NCI-H774 (cell line): ENCODE measurements around the gene TMSB4X.
A peak's percentile ranks its signal among the peaks of the same experiment; 100 is the strongest.
"Not testable (repeated sequence)": the region's sequence is repeated elsewhere in the genome, so short reads cannot be mapped to it uniquely, and the experiment has no call there.

ENCODE experiments used
- DNase-seq: peaks from one replicate; lab custom pipeline; 2025; lab: John Stamatoyannopoulos, UW

TMSB4X gene

DNA sequence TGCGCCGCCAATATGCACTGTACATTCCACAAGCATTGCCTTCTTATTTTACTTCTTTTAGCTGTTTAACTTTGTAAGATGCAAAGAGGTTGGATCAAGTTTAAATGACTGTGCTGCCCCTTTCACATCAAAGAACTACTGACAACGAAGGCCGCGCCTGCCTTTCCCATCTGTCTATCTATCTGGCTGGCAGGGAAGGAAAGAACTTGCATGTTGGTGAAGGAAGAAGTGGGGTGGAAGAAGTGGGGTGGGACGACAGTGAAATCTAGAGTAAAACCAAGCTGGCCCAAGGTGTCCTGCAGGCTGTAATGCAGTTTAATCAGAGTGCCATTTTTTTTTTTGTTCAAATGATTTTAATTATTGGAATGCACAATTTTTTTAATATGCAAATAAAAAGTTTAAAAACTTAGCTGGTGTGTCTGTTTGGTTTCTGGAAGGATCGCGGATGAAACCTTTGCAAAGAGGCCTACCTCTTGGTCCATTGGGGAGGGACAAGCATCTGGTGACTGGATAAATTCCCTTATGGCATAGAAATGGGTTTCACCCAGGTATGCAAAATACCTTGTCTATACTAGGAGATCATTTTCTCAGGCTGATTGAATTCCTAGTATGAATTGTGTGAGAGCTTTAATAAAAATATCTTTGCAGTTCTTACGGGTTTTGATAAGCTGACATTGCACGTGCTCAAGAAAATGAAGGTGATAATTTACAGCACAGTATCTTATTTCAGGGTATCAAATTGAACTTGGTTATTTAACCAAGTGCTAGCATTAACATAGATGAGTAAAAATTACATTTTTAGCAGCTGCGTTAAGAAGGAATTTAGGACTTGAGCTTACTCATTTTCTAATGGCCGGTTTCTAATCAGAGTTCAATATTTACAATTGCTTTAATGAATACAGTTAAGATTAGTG is 2.2 kb downstream of the TMSB4X start:
- DNase-seq = not testable (repeated sequence)

DNA sequence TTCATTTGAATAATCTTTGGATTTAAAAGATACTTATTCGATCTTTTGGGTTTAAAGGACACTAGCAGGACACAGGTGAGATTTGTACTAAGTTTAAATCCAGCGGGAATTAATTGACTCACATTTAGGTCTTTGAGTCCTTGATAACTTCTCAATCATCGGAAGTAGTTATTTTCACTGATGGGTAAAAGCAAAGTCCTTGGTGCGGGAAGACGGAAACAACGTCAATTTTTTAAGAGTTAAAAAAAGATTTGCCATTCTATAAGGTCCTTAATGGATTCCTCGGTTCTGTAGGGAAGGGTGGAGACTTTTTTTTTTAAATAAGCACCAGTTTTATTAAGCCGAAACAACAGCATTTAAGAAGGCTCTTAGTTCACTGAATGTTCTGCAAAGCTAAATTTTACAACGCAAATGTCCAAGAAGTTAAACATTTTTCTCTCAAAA is 2.9 kb downstream of the TMSB4X start:
- no peak for DNase-seq

- DNase-seq = no peak
These were observed 3.5 kb downstream of the TMSB4X start for GRCh38 chrX:12978205-12979025.

DNA sequence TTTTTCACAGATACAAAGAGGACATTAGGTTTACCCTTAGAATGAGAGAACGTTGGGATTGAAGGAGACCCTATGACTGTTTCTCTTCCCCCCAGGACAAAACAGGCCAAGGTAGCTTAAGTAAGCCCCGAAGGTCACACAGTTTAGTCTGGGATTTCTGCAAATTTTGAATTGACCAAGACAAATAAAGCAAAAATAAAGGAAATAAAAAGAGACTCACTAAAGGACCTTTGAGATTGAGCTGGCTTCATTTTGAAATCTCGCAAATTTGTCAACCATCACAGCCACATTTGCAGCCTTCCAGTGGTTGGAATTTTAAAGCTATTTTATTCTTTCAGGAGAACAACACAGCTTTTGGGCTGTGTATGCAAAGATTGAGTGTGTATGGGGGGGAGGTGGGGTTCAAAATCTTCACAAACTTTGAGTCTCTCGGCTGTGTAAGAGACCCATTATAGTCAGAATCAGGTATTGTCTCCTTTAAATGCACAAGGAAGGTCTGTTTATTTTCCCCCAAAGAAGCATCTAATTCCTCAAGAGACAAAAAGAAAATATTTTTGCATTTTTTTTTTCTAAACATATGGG is 4.2 kb downstream of the TMSB4X start:
- no peak for DNase-seq

- no peak for DNase-seq
These were observed 4.7 kb downstream of the TMSB4X start for GRCh38 chrX:12979616-12980015.

- not testable (repeated sequence) for DNase-seq
These were observed 5.1 kb downstream of the TMSB4X start for GRCh38 chrX:12980039-12980438.

- no peak for DNase-seq
These were observed 7.0 kb downstream of the TMSB4X start for GRCh38 chrX:12981880-12982279.

DNA sequence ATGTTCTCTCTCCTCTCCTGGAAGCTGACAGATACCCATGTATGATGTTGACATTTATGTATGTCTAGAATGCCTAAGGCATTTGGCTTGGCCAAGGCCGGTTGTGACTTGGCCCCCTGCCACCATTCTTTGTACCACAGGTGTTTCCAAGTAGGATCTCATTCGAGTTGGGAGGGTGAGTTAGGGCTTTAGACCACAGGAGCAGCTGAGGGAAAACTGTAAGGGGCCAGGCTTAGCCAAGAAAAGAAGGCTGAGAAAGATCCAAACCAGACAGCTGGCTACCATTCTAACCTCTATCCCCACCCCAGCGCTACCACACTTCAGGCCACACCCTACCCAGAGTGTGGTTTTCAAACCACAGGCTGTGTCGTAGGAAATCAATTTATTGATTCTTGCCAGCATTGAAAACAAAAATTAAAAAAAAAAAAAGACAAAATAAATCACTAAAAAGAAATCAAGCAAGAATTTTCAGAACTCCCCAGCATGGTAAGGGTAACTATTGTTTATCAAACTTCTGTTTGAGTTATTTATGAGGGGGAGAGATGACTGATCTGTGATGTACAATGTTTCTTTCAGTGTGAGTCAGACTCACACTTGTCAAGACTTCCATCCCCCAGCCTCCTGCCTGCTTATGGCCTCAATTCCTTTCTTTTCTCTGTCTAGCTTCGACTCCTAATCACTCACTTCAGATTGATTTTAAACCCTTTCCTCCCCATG is 9.9 kb downstream of the TMSB4X start:
- DNase-seq = no peak

DNA sequence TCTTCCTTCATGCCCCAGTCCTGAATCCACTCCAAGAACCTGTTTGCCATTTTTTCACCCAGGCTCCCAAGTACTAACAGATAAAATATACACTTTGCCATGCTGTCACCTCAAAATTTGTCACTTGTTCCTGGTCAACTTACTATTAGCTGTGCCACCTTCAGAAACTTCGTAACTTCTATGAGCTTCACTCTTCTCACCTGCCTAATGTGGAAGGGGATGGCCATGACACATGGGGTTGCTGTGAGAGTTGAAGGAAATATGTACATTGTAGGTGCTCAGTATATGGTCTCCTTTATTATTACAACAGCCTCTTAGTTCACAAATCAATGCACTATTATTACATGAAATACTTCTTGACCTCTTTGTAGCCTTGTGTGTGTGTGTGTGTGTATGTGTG is 10.4 kb downstream of the TMSB4X start:
- no peak for DNase-seq

DNA sequence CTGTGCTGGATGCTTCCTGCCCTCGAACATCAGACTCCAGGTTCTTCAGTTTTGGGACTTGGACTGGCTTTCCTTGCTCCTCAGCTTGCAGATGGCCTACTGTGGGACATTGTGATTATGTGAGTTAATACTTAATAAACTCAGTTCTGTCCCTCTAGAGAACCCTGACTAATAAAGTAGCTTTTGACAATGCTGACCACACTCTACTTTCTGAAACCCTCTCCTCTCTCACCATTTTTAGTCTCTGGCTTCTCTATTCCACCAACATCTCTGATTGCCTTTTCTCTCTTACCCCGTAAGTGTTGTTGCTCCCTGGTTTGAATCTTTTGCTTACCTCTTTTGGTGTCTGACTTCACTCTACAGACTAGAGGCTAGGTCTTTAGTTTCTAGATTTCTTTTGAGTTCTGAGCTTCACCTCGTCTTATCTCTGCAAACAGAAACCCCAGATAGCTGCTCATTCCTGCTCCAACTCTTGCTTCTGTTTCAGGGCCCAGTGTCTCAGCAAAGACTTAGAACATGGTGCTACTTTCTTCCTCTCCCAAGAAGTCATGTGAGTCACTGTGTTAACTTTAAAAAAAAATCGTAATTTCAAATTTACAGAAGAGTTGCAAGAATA is 11.4 kb downstream of the TMSB4X start:
- DNase-seq = no peak

DNA sequence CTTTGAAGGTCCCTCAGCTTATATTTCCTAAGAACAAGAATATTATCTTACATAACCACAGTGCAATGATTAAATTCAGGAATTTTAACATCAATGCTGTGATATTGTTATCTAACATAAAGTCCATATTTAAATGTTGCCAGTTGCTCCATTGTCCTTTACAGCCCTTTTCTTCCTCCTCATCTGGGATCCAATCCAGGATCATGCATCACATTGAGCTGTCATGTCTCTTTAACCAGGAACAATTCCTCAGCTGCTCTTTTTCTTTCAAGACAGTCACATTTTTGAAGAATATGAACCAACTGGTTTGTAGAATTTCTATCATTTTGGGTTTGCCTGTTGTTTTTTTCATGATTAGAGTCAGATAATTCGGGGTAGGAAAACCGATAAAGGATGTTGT is 12.0 kb downstream of the TMSB4X start:
- DNase-seq = no peak

DNA sequence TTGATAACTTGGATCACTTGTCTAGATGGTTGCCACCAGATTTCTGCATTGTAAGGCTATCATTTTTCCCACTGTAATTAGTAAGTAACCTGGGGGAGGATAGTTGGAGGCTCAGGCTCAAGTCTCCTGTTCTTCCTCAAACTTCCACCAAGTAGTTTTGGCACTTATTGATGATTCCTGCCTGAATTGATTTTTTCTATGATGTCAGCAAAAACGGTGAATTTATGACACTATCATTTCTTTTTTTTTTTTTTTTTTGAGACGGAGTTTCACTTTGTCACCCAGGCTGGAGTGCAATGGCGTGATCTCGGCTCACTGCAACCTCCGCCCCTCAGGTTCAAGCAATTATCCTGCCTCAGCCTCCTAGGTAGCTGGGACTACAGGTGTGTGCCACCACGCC is 12.4 kb downstream of the TMSB4X start:
- no peak for DNase-seq

- DNase-seq = no peak
These were observed 13.1 kb downstream of the TMSB4X start for GRCh38 chrX:12987900-12988594.

GRCh38 chrX:12988797-12989196 is 13.9 kb downstream of the TMSB4X start:
- DNase-seq = peak; percentile 76

GRCh38 chrX:12989461-12989860 is 14.6 kb downstream of the TMSB4X start:
- no peak for DNase-seq

DNA sequence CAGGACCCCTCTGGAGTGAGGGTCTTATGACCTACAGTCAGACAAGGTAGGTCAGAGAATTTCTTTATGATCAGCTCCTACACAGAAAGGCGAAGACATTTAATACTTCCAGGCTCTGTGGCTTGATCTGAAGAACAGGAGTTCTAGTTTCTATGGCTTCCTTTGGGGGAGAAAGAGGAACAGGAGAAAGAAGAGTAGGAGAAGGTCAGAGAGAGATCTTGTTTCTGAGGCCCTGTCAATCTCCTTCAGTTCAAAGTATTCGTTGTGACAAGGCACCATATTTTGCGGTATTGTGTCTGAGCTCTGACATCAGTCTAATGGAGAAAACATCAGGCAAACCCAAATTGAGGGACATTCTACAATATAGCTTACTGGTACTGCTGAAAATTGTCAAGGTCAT is 16.7 kb downstream of the TMSB4X start:
- no peak for DNase-seq

DNA sequence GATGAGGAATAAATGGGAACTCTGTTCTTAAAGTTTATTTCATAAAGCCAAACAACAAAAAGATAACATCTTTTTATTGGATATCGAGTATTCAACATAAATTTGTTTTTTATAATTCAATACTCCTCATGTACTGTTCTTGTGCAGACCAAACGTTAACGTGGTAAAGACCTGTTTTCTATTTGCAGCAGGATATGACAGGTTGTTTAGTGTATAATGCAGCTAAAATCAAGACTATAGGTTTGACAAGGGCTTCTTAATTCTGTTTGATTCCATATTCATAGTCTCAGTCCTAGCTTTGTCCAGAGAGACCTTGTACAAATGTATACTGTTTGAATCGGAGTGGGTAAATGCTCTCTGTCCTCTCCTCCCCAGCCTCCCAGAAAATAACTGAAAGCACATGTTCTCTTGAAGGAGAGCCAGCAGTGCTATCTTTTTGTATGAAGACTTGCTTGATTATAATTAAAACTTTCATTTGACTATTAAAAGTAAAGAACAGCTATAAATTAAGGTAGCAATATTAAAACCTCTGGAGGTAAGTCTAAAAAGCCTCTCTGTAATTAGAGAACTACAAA is 17.7 kb downstream of the TMSB4X start:
- no peak for DNase-seq

- DNase-seq = no peak
These were observed 18.9 kb downstream of the TMSB4X start for GRCh38 chrX:12993826-12994225.

DNA sequence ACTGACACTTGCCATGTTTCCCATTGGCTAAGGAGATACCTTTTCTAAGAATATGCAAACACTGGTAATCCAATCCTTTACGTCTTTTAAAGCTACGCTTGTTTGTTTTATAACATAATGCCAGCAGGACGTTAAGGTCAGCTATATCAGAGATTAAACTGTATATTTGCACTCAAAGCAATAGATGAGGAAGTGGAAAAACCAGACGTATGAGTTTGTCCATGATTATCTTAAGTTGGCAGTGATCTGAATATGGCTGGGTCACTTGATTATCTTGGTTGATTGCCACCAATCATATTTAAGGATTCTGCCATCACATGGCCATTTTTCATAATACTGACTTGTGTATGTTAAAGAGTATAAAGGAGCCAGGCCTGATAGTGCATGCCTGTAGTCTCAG is 19.4 kb downstream of the TMSB4X start:
- no peak for DNase-seq

- no peak for DNase-seq
These were observed 22.1 kb downstream of the TMSB4X start for GRCh38 chrX:12996934-12997435.
